NCI-H2196 (cell line): ENCODE measurements around the gene C20orf202.
"Not testable (repeated sequence)": the region's sequence is repeated elsewhere in the genome, so short reads cannot be mapped to it uniquely, and the experiment has no call there.

Source experiments
- DNase-seq: peaks from one replicate; lab custom pipeline; 2025; ENCODE audit not compliant: unreplicated experiment; lab: John Stamatoyannopoulos, UW

C20orf202 gene

GRCh38 chr20:1242530-1242929 lies 39.3 kb downstream of the C20orf202 start:
- DNase-seq, result no peak

GRCh38 chr20:1245578-1245977 lies 42.3 kb downstream of the C20orf202 start:
- no peak for DNase-seq

- DNase-seq, result no peak
Observed at GRCh38 chr20:1247689-1248088, 44.4 kb downstream of the C20orf202 start.

GRCh38 chr20:1250282-1250681 lies 47.0 kb downstream of the C20orf202 start:
- not testable (repeated sequence) for DNase-seq

GRCh38 chr20:1252416-1252815 lies 49.2 kb downstream of the C20orf202 start:
- DNase-seq, result no peak

- DNase-seq, result no peak
Observed at GRCh38 chr20:1254254-1254653, 51.0 kb downstream of the C20orf202 start.

GRCh38 chr20:1255675-1256074 lies 52.4 kb downstream of the C20orf202 start:
- DNase-seq, result no peak
